IMR-90 (cell line): Measurements from ENCODE around the gene CARS2. TPM values are rescaled to one million over a fixed set of nuclear protein-coding genes. Genes with fewer than 3 reads are reported as not detected.

Experiments used
- ATAC-seq: fragments of 200-7000 bp; cut with Tn5 transposase; 2 replicates; pipeline ENCODE4 v1.9.1; 2020; ENCODE audit warnings: low read depth, mild to moderate bottlenecking, moderate library complexity
- BruUV-seq: library from RNA; stranded (reverse); fragments of 400-500 nt; replicated peaks from 2 replicates; lab custom pipeline; 2021; lab: Mats Ljungman, UMichigan
- CTCF ChIA-PET: fragments of 300-600 bp; formaldehyde crosslinking; extraction: SDS; loops from one replicate; lab custom pipeline; 2021; ENCODE audit warnings: antibody characterized with exemption; lab: Yijun Ruan, JAX
- POLR2A ChIA-PET: fragments of 300-600 bp; sonication (Branson Sonifier 250); formaldehyde crosslinking; loops from one replicate; lab custom pipeline; 2022; ENCODE audit warnings: antibody characterized with exemption; ENCODE audit not compliant: unreplicated experiment; lab: Charles Lee
- DNase-seq: peaks from one replicate; pipeline ENCODE4 v3.0.0; 2013
- H2AFZ ChIP-seq: replicated peaks from 2 replicates; pipeline ENCODE3; 2013; ENCODE audit warnings: low read length, mild to moderate bottlenecking; ENCODE audit not compliant: poor library complexity
- H2AK5ac ChIP-seq: 2 replicates; pipeline ENCODE4 v1.6.1; 2013; ENCODE audit warnings: low read depth, low read length, inconsistent platforms
- H2AK9ac ChIP-seq: replicated peaks from 2 replicates; pipeline ENCODE3; 2013; ENCODE audit warnings: mild to moderate bottlenecking, low read depth, low read length, moderate library complexity; ENCODE audit not compliant: poor library complexity
- H2BK120ac ChIP-seq: 2 replicates; pipeline ENCODE4 v1.6.1; 2013; ENCODE audit warnings: low read depth, low read length, inconsistent platforms
- H2BK15ac ChIP-seq: 3 replicates; pipeline ENCODE4 v1.6.1; 2013; ENCODE audit warnings: low read depth, low read length, inconsistent platforms
- H2BK20ac ChIP-seq: 2 replicates; pipeline ENCODE4 v1.6.1; 2013; ENCODE audit warnings: low read depth, mild to moderate bottlenecking, inconsistent platforms, low read length, moderate library complexity
- H2BK5ac ChIP-seq: 2 replicates; pipeline ENCODE4 v1.6.1; 2013; ENCODE audit warnings: mild to moderate bottlenecking, low read depth, low read length, inconsistent platforms; ENCODE audit not compliant: poor library complexity, severe bottlenecking
- H3K14ac ChIP-seq: replicated peaks from 2 replicates; pipeline ENCODE4 v1.6.1; 2013; ENCODE audit warnings: low read depth, low read length, inconsistent platforms
- H3K18ac ChIP-seq: 2 replicates; pipeline ENCODE4 v1.6.1; 2013; ENCODE audit warnings: low read depth, low read length, control low read depth
- H3K23ac ChIP-seq: 2 replicates; pipeline ENCODE4 v1.6.1; 2013; ENCODE audit warnings: low read depth, low read length, inconsistent platforms
- H3K27ac ChIP-seq: 2 replicates; pipeline ENCODE4 v1.5.1; 2013; ENCODE audit warnings: mild to moderate bottlenecking, control low read depth, low read length; ENCODE audit not compliant: insufficient read depth
- H3K27me3 ChIP-seq: 2 replicates; pipeline ENCODE4 v1.6.1; 2013; ENCODE audit warnings: low read length; ENCODE audit not compliant: control insufficient read depth, insufficient read depth
- H3K36me3 ChIP-seq: 2 replicates; pipeline ENCODE4 v1.6.1; 2013; ENCODE audit warnings: low read length, mixed read lengths; ENCODE audit not compliant: control insufficient read depth, insufficient read depth
- H3K4ac ChIP-seq: 2 replicates; pipeline ENCODE4 v1.6.1; 2013; ENCODE audit warnings: low read depth, low read length, inconsistent platforms
- H3K4me1 ChIP-seq: 2 replicates; pipeline ENCODE4 v1.6.1; 2013; ENCODE audit warnings: low read length, mixed read lengths; ENCODE audit not compliant: control insufficient read depth, insufficient read depth
- H3K4me2 ChIP-seq: 2 replicates; pipeline ENCODE4 v1.6.1; 2013; ENCODE audit warnings: low read depth, mild to moderate bottlenecking, control low read depth, low read length, moderate library complexity
- H3K4me3 ChIP-seq: 2 replicates; pipeline ENCODE4 v1.5.1; 2013; ENCODE audit warnings: low read depth, mild to moderate bottlenecking, control low read depth, low read length, moderate library complexity; ENCODE audit not compliant: insufficient read depth
- H3K56ac ChIP-seq: 2 replicates; pipeline ENCODE4 v1.6.1; 2013; ENCODE audit warnings: low read length, inconsistent platforms; ENCODE audit not compliant: insufficient read depth; ENCODE audit errors: extremely low read depth
- H3K79me1 ChIP-seq, 2 experiments: 2 replicates each; pipeline ENCODE4 v1.6.1; 2013; ENCODE audit warnings: low read length in 2 of 2, inconsistent platforms in 1 of 2, low read depth in 1 of 2
- H3K9ac ChIP-seq: 2 replicates; pipeline ENCODE4 v1.6.1; 2013; ENCODE audit warnings: low read depth, low read length, control low read depth
- H3K9me1 ChIP-seq: 2 replicates; pipeline ENCODE4 v1.6.1; 2013; ENCODE audit warnings: low read length, inconsistent platforms; ENCODE audit not compliant: insufficient read depth
- H3K9me3 ChIP-seq: 2 replicates; pipeline ENCODE4 v1.6.1; 2013; ENCODE audit warnings: low read length; ENCODE audit not compliant: control insufficient read depth, insufficient read depth
- H4K20me1 ChIP-seq: 2 replicates; pipeline ENCODE4 v1.6.1; 2013; ENCODE audit warnings: low read length, inconsistent platforms; ENCODE audit not compliant: insufficient read depth
- H4K5ac ChIP-seq: 2 replicates; pipeline ENCODE4 v1.6.1; 2013; ENCODE audit warnings: mild to moderate bottlenecking, low read depth, low read length, control low read depth
- H4K8ac ChIP-seq, 2 experiments: 2 replicates each; pipeline ENCODE4 v1.6.1; 2013; ENCODE audit warnings: low read depth in 2 of 2, low read length in 2 of 2, control low read depth in 1 of 2, inconsistent platforms in 1 of 2
- H4K91ac ChIP-seq: 2 replicates; pipeline ENCODE4 v1.6.1; 2013; ENCODE audit warnings: low read depth, low read length, inconsistent platforms; ENCODE audit not compliant: insufficient read depth
- BHLHE40 ChIP-seq: fragments of 150-350 bp; IDR thresholded peaks from 2 replicates; pipeline ENCODE4 v1.6.1; 2016; ENCODE audit warnings: mild to moderate bottlenecking, low read depth, low read length
- CEBPB ChIP-seq: IDR thresholded peaks from 2 replicates; pipeline ENCODE4 v1.6.1; 2012; ENCODE audit warnings: low read depth, low read length, improper control_type of control experiment
- CHD1 ChIP-seq: IDR thresholded peaks from 2 replicates; pipeline ENCODE4 v1.6.1; 2012; ENCODE audit warnings: low read depth, low read length, improper control_type of control experiment
- ELK1 ChIP-seq: fragments of 150-350 bp; IDR thresholded peaks from 2 replicates; pipeline ENCODE4 v1.6.1; 2016; ENCODE audit warnings: low read depth, mild to moderate bottlenecking, low read length, moderate library complexity, borderline replicate concordance
- FOS ChIP-seq: fragments of 150-350 bp; IDR thresholded peaks from 2 replicates; pipeline ENCODE4 v1.6.1; 2016; ENCODE audit warnings: low read depth, low read length
- MAFK ChIP-seq: IDR thresholded peaks from 2 replicates; pipeline ENCODE4 v1.6.1; 2012; ENCODE audit warnings: low read depth, low read length, improper control_type of control experiment
- MAZ ChIP-seq: IDR thresholded peaks from 2 replicates; pipeline ENCODE4 v1.6.1; 2012; ENCODE audit warnings: low read depth, mild to moderate bottlenecking, low read length, improper control_type of control experiment, moderate library complexity, borderline replicate concordance
- MXI1 ChIP-seq: IDR thresholded peaks from 2 replicates; pipeline ENCODE4 v1.6.1; 2012; ENCODE audit warnings: low read depth, mild to moderate bottlenecking, low read length, moderate library complexity, borderline replicate concordance
- NFE2L2 ChIP-seq: fragments of 150-350 bp; IDR thresholded peaks from 2 replicates; pipeline ENCODE4 v1.6.1; 2016; ENCODE audit warnings: low read depth, mild to moderate bottlenecking, low read length
- POLR2A ChIP-seq: IDR thresholded peaks from 2 replicates; pipeline ENCODE4 v1.6.1; 2012; ENCODE audit warnings: mild to moderate bottlenecking, low read depth, low read length
- RCOR1 ChIP-seq: IDR thresholded peaks from 2 replicates; pipeline ENCODE4 v1.6.1; 2012; ENCODE audit warnings: mild to moderate bottlenecking, low read length, improper control_type of control experiment; ENCODE audit not compliant: insufficient replicate concordance
- SMC3 ChIP-seq: fragments of 150-350 bp; IDR thresholded peaks from 2 replicates; pipeline ENCODE4 v1.6.1; 2016; ENCODE audit warnings: low read depth, mild to moderate bottlenecking, antibody characterized with exemption, low read length, moderate library complexity
- whole genome bisulfite sequencing, 2 experiments: methylation state at CpG; one replicate each; pipeline versions ENCODE4 v1.1.5 to v1.1.7; 2013; ENCODE audit warnings: missing lambda C conversion rate in 2 of 2; ENCODE audit not compliant: insufficient read length in 1 of 2; ENCODE audit errors: extremely low coverage in 2 of 2; 5-methylcytosine and 5-hydroxymethylcytosine counted together
- dilution Hi-C: fragments of 300-500 bp; cut with HindIII; formaldehyde crosslinking; loops from one replicate; pipeline ENCODE4 v1.14.3; 2018; ENCODE audit warnings: low sequenced_read_pairs; ENCODE audit not compliant: unreplicated experiment
- in situ Hi-C: fragments of 300-500 bp; cut with MboI; formaldehyde crosslinking; loops from 3 replicates; pipeline ENCODE4 v1.14.3; 2019; ENCODE audit warnings: low sequenced_read_pairs, inconsistent platforms, mixed read lengths
- intact Hi-C: fragments of 100-400 bp; cut with micrococcal nuclease; formaldehyde crosslinking; loops from 2 replicates; pipeline ENCODE4 v1.10.0; 2022
- polyA plus RNA-seq, 3 experiments: library from polyadenylated mRNA; depleted of rRNA; stranded (reverse); fragments of >200 nt; gene quantifications; 2 replicates each; pipeline ENCODE4 v1.2.3, GENCODE V29; 2012; ENCODE audit warnings: low replicate concordance in 1 of 3
- total RNA-seq: library from RNA; depleted of rRNA; stranded (reverse); fragments of >200 nt; gene quantifications from 2 replicates; pipeline ENCODE4 v1.2.3, GENCODE V29; 2012
- TF ChIP-seq, protein P1 (sequence below): conservative IDR thresholded peaks from 2 replicates; pipeline ENCODE4 v1.5.1; 2012; ENCODE audit warnings: mild to moderate bottlenecking, low read depth, low read length, improper control_type of control experiment

CARS2 gene
- total and polyA plus RNA-seq, 2 of the 4 experiments (the other 2 are of a cell fraction): 76.2 to 76.4 TPM

DNA sequence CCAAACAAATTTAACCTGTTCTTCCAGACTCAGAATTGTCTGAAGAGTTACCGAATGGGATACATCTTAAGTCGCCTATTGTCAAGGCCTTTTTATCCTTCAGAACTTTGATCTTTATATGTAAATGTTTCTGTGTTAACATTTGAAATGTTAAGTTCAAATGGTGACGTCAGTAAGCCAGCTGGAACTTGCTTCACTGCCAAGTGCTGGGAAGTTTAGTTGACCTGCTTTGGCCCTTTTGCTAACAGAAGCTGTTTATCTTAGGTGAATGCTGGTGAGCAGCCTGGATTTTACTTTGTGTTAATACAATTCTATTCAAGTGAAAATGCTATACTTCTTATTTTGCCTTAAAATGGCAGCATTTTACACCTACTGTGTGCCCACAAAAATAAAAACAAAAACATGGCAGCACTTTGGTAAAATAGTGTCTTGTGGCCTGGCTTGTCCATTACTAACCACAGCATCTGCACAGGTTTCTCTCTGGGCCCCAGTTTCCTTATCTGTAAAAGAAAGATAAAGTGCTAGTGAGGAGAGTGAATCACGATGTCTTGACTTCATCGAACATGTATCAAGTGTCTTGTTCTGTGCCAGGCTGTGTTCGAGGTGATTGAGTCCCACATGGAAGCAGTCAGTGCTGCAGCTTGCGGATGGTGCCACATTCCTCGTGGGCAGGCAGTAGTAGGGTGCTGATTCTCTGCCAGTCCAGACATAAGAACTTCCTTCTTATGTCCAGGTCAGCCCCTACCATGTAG is 88.4 kb downstream of the CARS2 start:
- BruUV-seq: no TSS peak
- Histone ChIP-seq H2AK5ac (peak overlapping the region; percentile 84; the same call in 1 of the 2 replicates), H3K79me1 (peaks cover 8 to 66% of the 10 kb centered on the region in 2 experiments; a peak in 3 of 4 replicates), H3K9me3 (no peaks in the 10 kb centered on the region), H3K36me3 (peaks cover 2% of the 10 kb centered on the region), H4K8ac (peak overlapping the region in 1 of 2 experiments; percentile 59; a peak in 2 of 4 replicates), H2AFZ (peak overlapping the region; percentile 25), H3K4me2 (peak overlapping the region; percentile 82), H3K9me1 (peaks cover 11% of the 10 kb centered on the region), H2AK9ac (peak overlapping the region; percentile 25), H4K20me1 (peaks cover 52% of the 10 kb centered on the region), H3K27ac (peak overlapping the region; percentile 79), H2BK20ac (no peak overlapping the region), H3K9ac (peak overlapping the region; percentile 5; the same call in 1 of the 2 replicates), H4K91ac (0 out of 2 replicates have a peak overlapping the region, but pooled peaks have one; percentile 37), H3K23ac (peak overlapping the region; percentile 80; the same call in 1 of the 2 replicates), H2BK15ac (no peak overlapping the region), H3K18ac (peak overlapping the region; percentile 53), H2BK120ac (peak overlapping the region; percentile 35; the same call in 1 of the 2 replicates), H3K56ac (no peak overlapping the region), H2BK5ac (peak overlapping the region; percentile 94), H4K5ac (0 out of 2 replicates have a peak overlapping the region, but pooled peaks have one; percentile 7), H3K4ac (peak overlapping the region; percentile 75), H3K4me3 (no peak overlapping the region; the same call in 1 of the 2 replicates), H3K14ac (peak overlapping the region; percentile 70), H3K27me3 (no peaks in the 10 kb centered on the region), H3K4me1 (peaks cover 11% of the 10 kb centered on the region)
- intact Hi-C loops: loop anchor here (2.0 kb wide), 1 partner anchor 95 kb away; the partner anchor contains the start of gene ING1
- WGBS, 2 experiments: no CpG with 5 or more reads among the region's 8 CpGs
- peak; percentile 14 for ATAC-seq
- CTCF ChIA-PET: interaction anchor here (1.3 kb wide), 1 partner anchor 24 kb away, joined by 3 read pairs; no protein-coding TSS in a partner anchor
- in situ Hi-C loops: no loop called here
- dilution Hi-C loops: no loop called here
- DNase-seq: peak; percentile 97
- POLR2A ChIA-PET: no interaction called here
- TF ChIP-seq MXI1 (0 out of 2 replicates have a peak, but pooled peaks have one; percentile 12), MAZ (no peak), POLR2A (no peak), ELK1 (no peak), SMC3 (no peak), RCOR1 (no peak), NFE2L2 (no peak), CHD1 (no peak), CEBPB (peak; percentile 62), MAFK (no peak), BHLHE40 (no peak), FOS (peak; percentile 29; the same call in 1 of the 2 replicates)
- TF ChIP-seq, protein P1, sequence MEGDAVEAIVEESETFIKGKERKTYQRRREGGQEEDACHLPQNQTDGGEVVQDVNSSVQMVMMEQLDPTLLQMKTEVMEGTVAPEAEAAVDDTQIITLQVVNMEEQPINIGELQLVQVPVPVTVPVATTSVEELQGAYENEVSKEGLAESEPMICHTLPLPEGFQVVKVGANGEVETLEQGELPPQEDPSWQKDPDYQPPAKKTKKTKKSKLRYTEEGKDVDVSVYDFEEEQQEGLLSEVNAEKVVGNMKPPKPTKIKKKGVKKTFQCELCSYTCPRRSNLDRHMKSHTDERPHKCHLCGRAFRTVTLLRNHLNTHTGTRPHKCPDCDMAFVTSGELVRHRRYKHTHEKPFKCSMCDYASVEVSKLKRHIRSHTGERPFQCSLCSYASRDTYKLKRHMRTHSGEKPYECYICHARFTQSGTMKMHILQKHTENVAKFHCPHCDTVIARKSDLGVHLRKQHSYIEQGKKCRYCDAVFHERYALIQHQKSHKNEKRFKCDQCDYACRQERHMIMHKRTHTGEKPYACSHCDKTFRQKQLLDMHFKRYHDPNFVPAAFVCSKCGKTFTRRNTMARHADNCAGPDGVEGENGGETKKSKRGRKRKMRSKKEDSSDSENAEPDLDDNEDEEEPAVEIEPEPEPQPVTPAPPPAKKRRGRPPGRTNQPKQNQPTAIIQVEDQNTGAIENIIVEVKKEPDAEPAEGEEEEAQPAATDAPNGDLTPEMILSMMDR: no peak
